Astrocyte (in vitro differentiated cells and primary cell): Measurements from ENCODE around the gene CMYA5. TPM values are rescaled to one million over a fixed set of nuclear protein-coding genes. Genes with fewer than 3 reads are reported as not detected.

Source experiments
- DNase-seq: peaks from one replicate; pipeline ENCODE4 v3.0.0-alpha.2; 2010; ENCODE audit warnings: low read depth
- FAIRE-seq: peaks from 2 replicates; lab custom pipeline; 2011; peaks lifted over from hg19 to GRCh38; lab: Jason Lieb, UNC
- H2AFZ ChIP-seq: 2 replicates; pipeline ENCODE4 v1.6.0; 2012; ENCODE audit warnings: low read depth, low read length, inconsistent platforms
- H3K27ac ChIP-seq: 2 replicates; pipeline ENCODE4 v1.5.1; 2011; ENCODE audit warnings: low read depth, low read length, inconsistent platforms
- H3K27me3 ChIP-seq: 2 replicates; pipeline ENCODE4 v1.6.0; 2011; ENCODE audit warnings: low read length, inconsistent platforms; ENCODE audit not compliant: insufficient read depth
- H3K36me3 ChIP-seq: 2 replicates; pipeline ENCODE4 v1.5.1; 2011; ENCODE audit warnings: low read length, inconsistent platforms; ENCODE audit not compliant: insufficient read depth
- H3K4me1 ChIP-seq: 2 replicates; pipeline ENCODE4 v1.5.1; 2011; ENCODE audit warnings: low read length, inconsistent platforms; ENCODE audit not compliant: insufficient read depth
- H3K4me2 ChIP-seq: 2 replicates; pipeline ENCODE4 v1.6.0; 2012; ENCODE audit warnings: low read length, inconsistent platforms
- H3K4me3 ChIP-seq: 2 replicates; pipeline ENCODE4 v1.5.1; 2011; ENCODE audit warnings: low read depth, mild to moderate bottlenecking, low read length, inconsistent platforms; ENCODE audit not compliant: insufficient read depth
- H3K79me2 ChIP-seq: 2 replicates; pipeline ENCODE4 v1.6.0; 2012; ENCODE audit warnings: mild to moderate bottlenecking, low read length, inconsistent platforms; ENCODE audit not compliant: insufficient read depth
- H3K9ac ChIP-seq: 2 replicates; pipeline ENCODE4 v1.6.0; 2012; ENCODE audit warnings: mild to moderate bottlenecking, low read length, inconsistent platforms
- H3K9me3 ChIP-seq: 2 replicates; pipeline ENCODE4 v1.5.1; 2012; ENCODE audit warnings: low read depth, mild to moderate bottlenecking, low read length, inconsistent platforms; ENCODE audit not compliant: insufficient read depth
- H4K20me1 ChIP-seq: 2 replicates; pipeline ENCODE4 v1.6.0; 2012; ENCODE audit warnings: low read length, inconsistent platforms; ENCODE audit not compliant: insufficient read depth
- H3K27ac Mint-ChIP-seq: one replicate; pipeline ENCODE4 v1.8.0; 2021; ENCODE audit warnings: mild to moderate bottlenecking, mixed read lengths; ENCODE audit not compliant: unreplicated experiment
- H3K27me3 Mint-ChIP-seq: one replicate; pipeline ENCODE4 v1.8.0; 2021; ENCODE audit warnings: low read depth, mixed read lengths; ENCODE audit not compliant: unreplicated experiment
- H3K36me3 Mint-ChIP-seq: one replicate; pipeline ENCODE4 v1.8.0; 2021; ENCODE audit warnings: low read depth, mixed read lengths; ENCODE audit not compliant: unreplicated experiment
- H3K4me1 Mint-ChIP-seq: one replicate; pipeline ENCODE4 v1.8.0; 2021; ENCODE audit warnings: low read depth, mixed read lengths; ENCODE audit not compliant: unreplicated experiment
- H3K4me3 Mint-ChIP-seq: one replicate; pipeline ENCODE4 v1.8.0; 2021; ENCODE audit warnings: mild to moderate bottlenecking, moderate library complexity, mixed read lengths; ENCODE audit not compliant: unreplicated experiment
- H3K9me3 Mint-ChIP-seq: one replicate; pipeline ENCODE4 v1.8.0; 2021; ENCODE audit warnings: mild to moderate bottlenecking, mixed read lengths; ENCODE audit not compliant: unreplicated experiment
- EZH2 ChIP-seq: IDR thresholded peaks from 2 replicates; pipeline ENCODE4 v1.6.1; 2012; ENCODE audit warnings: mild to moderate bottlenecking, low read length, inconsistent platforms; ENCODE audit not compliant: insufficient read depth
- total RNA-seq: library from RNA; stranded (reverse); gene quantifications from 2 replicates; pipeline ENCODE4 v1.2.1, GENCODE V29; 2021
- TF ChIP-seq, protein P1 (sequence below): IDR thresholded peaks from 2 replicates; pipeline ENCODE4 v1.5.1; 2011; ENCODE audit warnings: low read depth, mild to moderate bottlenecking, inconsistent platforms, low read length, moderate library complexity; ENCODE audit not compliant: insufficient read depth

The CMYA5 gene
- total RNA-seq, 1 donor from 2014 or later = 1.2 TPM

DNA sequence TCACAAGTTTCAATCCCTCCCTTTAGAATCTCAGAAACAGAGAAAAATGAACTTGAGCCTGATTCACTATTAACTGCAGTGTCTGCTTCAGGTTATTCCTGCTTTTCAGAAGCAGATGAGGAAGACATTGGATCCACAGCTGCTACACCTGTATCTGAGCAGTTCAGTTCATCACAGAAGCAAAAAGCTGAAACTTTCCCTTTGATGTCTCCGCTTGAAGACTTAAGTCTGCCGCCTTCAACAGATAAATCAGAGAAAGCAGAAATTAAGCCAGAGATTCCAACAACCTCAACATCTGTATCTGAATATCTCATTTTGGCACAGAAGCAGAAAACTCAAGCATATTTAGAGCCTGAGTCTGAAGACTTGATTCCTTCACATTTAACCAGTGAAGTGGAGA, 42.1 kb downstream of the CMYA5 start:
- H3K4me1 Mint-ChIP-seq = peaks cover 6% of the 10 kb centered on the region
- Histone ChIP-seq H3K4me1 (no peaks in the 10 kb centered on the region), H3K4me2 (no peak overlapping the region), H3K79me2 (no peaks in the 10 kb centered on the region), H3K27me3 (peaks cover 20% of the 10 kb centered on the region), H3K9me3 (no peaks in the 10 kb centered on the region), H3K36me3 (no peaks in the 10 kb centered on the region), H2AFZ (no peak overlapping the region), H3K4me3 (no peak overlapping the region), H3K27ac (no peak overlapping the region), H4K20me1 (no peaks in the 10 kb centered on the region), H3K9ac (no peak overlapping the region)
- no peak for TF ChIP-seq EZH2
- TF ChIP-seq, protein P1, sequence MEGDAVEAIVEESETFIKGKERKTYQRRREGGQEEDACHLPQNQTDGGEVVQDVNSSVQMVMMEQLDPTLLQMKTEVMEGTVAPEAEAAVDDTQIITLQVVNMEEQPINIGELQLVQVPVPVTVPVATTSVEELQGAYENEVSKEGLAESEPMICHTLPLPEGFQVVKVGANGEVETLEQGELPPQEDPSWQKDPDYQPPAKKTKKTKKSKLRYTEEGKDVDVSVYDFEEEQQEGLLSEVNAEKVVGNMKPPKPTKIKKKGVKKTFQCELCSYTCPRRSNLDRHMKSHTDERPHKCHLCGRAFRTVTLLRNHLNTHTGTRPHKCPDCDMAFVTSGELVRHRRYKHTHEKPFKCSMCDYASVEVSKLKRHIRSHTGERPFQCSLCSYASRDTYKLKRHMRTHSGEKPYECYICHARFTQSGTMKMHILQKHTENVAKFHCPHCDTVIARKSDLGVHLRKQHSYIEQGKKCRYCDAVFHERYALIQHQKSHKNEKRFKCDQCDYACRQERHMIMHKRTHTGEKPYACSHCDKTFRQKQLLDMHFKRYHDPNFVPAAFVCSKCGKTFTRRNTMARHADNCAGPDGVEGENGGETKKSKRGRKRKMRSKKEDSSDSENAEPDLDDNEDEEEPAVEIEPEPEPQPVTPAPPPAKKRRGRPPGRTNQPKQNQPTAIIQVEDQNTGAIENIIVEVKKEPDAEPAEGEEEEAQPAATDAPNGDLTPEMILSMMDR = no peak
- H3K27ac Mint-ChIP-seq = no peak overlapping the region
- H3K4me3 Mint-ChIP-seq = no peak overlapping the region
- H3K9me3 Mint-ChIP-seq = peaks cover 15% of the 10 kb centered on the region
- no peak for FAIRE-seq
- H3K36me3 Mint-ChIP-seq = peaks cover 10% of the 10 kb centered on the region
- peaks cover 28% of the 10 kb centered on the region for H3K27me3 Mint-ChIP-seq
- no peak for DNase-seq

DNA sequence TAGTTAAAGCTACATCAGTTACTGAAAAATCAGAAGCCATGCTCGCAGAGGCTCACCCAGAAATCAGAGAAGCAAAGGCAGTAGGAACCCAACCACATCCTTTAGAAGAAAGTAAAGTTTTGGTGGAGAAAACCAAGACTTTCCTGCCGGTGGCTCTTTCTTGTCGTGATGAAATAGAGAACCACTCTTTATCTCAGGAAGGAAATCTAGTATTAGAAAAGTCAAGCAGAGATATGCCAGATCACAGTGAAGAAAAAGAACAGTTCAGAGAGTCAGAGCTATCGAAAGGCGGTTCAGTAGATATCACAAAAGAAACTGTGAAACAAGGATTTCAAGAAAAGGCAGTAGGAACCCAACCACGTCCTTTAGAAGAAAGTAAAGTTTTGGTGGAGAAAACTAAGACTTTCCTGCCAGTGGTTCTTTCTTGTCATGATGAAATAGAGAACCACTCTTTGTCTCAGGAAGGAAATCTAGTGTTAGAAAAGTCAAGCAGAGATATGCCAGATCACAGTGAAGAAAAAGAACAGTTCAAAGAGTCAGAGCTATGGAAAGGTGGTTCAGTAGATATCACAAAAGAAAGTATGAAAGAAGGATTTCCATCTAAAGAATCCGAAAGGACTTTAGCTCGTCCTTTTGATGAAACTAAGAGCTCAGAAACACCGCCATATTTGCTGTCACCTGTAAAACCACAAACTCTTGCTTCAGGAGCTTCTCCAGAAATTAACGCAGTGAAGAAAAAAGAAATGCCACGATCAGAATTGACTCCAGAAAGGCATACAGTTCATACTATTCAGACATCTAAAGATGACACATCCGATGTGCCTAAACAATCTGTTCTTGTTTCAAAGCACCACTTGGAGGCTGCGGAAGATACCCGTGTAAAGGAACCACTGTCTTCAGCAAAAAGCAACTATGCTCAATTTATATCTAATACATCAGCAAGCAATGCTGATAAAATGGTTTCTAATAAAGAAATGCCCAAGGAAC, 47.2 kb downstream of the CMYA5 start:
- Histone ChIP-seq H3K4me3 (no peak overlapping the region), H3K4me1 (no peaks in the 10 kb centered on the region), H3K36me3 (no peaks in the 10 kb centered on the region), H3K27ac (no peak overlapping the region), H2AFZ (no peak overlapping the region), H4K20me1 (no peaks in the 10 kb centered on the region), H3K4me2 (no peak overlapping the region), H3K27me3 (peaks cover 17% of the 10 kb centered on the region), H3K9ac (no peak overlapping the region), H3K79me2 (no peaks in the 10 kb centered on the region), H3K9me3 (no peaks in the 10 kb centered on the region)
- FAIRE-seq = no peak
- TF ChIP-seq EZH2 = no peak
- TF ChIP-seq, protein P1 = no peak
- H3K4me3 Mint-ChIP-seq = no peak overlapping the region
- H3K27ac Mint-ChIP-seq = no peak overlapping the region
- peaks cover 14% of the 10 kb centered on the region for H3K9me3 Mint-ChIP-seq
- H3K27me3 Mint-ChIP-seq = peaks cover 21% of the 10 kb centered on the region
- peaks cover 2% of the 10 kb centered on the region for H3K36me3 Mint-ChIP-seq
- H3K4me1 Mint-ChIP-seq = no peaks in the 10 kb centered on the region
- DNase-seq = no peak

DNA sequence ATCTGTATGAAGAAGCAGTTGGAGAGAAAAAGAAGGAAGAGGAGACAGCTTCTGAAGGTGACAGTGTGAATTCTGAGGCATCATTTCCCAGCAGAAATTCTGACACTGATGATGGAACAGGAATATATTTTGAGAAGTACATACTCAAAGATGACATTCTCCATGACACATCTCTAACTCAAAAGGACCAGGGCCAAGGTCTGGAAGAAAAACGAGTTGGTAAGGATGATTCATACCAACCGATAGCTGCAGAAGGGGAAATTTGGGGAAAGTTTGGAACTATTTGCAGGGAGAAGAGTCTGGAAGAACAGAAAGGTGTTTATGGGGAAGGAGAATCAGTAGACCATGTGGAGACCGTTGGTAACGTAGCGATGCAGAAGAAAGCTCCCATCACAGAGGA, 48.7 kb downstream of the CMYA5 start:
- H3K27me3 Mint-ChIP-seq = peaks cover 10% of the 10 kb centered on the region
- H3K4me3 Mint-ChIP-seq = no peak overlapping the region
- no peaks in the 10 kb centered on the region for H3K4me1 Mint-ChIP-seq
- Histone ChIP-seq H4K20me1 (no peaks in the 10 kb centered on the region), H3K4me1 (no peaks in the 10 kb centered on the region), H2AFZ (no peak overlapping the region), H3K4me2 (no peak overlapping the region), H3K27ac (no peak overlapping the region), H3K36me3 (no peaks in the 10 kb centered on the region), H3K9me3 (no peaks in the 10 kb centered on the region), H3K79me2 (no peaks in the 10 kb centered on the region), H3K27me3 (peaks cover 8% of the 10 kb centered on the region), H3K9ac (no peak overlapping the region), H3K4me3 (no peak overlapping the region)
- H3K9me3 Mint-ChIP-seq = peaks cover 12% of the 10 kb centered on the region
- no peak for TF ChIP-seq EZH2
- TF ChIP-seq, protein P1 = no peak
- FAIRE-seq (no peak), DNase-seq (no peak)
- no peaks in the 10 kb centered on the region for H3K36me3 Mint-ChIP-seq
- H3K27ac Mint-ChIP-seq = no peak overlapping the region
